HG03469 (cell line): Measurements from ENCODE around the gene NEURL1B.

Experiments
- ATAC-seq: cut with Tn5 transposase; IDR thresholded peaks from one replicate; pipeline ENCODE4 v1.9.1; 2021; ENCODE audit warnings: mild to moderate bottlenecking, moderate library complexity, moderate number of reproducible peaks; ENCODE audit not compliant: unreplicated experiment

NEURL1B gene

DNA sequence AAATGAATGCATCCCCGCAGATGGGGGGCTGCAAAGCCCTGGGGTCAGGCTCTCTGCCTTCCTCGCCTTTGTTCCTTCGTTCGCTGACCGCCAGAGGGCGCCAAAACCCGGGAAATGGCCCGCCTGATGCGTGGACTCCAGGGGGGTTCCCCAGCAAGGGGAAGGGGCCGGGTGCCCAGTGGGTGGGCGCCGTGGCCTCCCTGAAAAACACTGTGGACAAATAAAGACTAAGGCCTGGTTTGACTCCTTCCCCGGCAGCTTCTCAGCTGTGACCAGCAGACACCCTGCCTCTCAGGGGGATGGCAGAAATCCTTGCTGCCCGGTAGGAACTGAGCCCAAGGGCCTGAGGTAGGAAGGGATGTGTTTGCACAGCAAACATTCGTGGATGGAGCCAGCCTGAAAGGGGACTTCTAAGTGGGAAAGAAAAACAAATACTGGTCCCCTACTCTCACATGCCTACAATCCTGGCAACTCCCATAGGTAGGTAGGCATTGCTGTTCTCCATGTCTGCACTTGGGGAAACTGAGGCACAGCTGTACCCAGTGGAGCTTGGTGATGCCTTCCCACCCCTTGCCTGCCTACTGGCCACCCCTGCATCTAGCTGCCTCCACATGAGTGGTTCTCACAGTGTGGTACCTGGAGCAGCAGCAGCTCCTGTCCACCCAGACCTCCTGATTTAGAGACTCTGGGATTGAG is 72.2 kb downstream of the NEURL1B start:
- ATAC-seq, result no peak

DNA sequence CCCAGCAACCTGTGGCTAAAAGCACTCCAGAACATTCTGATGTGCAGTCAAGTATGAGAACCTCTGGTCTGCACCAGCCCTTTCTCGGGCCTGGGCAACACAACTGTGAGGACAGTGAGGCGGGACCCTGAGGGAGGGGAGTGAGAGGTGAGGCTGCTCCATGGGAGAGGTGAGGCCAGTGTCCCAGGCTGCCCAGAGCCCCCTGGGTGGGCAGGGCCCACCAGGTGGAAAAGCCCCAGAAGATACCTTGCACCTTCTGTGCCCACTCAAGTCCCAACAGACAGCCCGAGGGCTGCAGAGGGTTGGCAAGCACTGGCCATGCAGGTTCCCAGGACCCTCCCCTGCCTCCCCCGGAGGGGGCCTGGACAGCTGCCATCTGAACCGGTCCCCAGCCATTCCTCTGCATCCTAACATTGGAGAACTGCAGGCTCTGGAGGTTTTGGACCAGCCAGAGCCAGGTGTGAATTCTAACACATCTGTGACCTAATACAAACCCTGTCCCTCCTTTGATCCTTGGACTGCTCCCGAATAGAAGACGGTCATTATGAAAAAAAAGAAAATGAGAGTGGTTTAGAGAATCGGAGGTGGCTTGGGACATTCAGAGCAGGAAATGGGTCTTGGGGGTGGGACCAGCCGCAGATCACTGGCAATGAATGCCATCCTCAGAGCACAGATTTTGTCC is 72.9 kb downstream of the NEURL1B start:
- ATAC-seq, result no peak

DNA sequence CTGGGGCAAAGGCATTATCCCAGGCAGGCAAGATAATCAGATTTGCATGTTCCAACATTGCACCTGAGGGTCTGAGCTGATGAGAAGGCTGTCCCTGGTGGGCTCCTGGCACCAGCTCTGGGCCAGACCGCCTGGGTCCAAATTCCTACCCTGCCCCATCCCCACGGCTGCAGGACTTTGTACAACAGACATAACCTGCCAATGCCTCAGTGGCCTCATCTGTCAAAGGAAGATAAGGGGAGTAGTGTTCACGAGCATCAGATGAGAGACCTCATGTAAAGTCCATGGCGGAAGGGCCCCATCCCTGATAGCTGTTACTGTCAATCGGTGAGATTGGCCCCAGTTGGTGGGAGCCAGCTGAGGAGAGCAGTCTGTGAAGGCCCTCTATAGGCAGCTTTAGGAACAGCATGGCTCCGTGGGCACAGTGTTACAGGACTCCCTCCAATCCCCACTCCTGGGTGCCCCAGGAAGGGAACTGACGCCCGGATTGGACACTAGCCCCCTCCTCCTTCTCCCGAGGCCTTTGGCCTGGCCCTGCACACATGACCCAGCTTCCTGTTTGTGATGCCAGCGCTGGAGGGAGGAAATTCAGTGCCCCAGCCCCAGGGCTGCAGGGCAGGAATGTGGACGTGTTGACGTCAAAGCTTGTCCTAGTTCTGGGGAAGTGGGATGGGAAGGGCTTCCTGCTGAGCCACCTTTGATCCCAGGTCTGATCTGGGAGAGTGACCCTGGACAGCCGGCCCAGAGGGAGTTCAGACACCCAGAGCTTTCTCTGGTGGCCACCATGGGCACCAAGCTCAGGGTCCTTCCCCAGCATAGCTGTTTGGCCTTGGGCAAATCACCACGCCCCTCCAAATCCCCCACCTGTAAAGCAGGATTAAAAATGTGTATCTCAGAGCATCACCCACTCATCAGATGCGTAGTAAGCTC is 73.7 kb downstream of the NEURL1B start:
- peak; percentile 77 for ATAC-seq

DNA sequence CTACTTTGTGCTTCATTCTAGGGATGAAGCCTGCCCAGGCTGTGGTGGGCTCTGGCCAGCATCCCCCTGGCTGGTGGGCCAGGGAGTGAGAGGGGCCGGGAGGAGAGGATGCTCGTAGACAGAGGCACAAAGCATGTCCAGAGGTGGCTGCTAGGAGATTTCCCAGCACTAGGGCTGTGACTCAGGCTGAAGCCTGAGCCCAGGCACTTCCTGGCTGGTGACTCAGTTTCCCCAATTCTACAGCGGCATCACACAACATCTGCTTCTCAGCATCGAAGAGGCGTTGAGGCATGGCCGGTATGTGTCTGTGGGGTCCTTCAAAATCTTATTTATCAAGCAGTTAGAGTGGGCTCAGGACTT is 74.3 kb downstream of the NEURL1B start:
- no peak for ATAC-seq

DNA sequence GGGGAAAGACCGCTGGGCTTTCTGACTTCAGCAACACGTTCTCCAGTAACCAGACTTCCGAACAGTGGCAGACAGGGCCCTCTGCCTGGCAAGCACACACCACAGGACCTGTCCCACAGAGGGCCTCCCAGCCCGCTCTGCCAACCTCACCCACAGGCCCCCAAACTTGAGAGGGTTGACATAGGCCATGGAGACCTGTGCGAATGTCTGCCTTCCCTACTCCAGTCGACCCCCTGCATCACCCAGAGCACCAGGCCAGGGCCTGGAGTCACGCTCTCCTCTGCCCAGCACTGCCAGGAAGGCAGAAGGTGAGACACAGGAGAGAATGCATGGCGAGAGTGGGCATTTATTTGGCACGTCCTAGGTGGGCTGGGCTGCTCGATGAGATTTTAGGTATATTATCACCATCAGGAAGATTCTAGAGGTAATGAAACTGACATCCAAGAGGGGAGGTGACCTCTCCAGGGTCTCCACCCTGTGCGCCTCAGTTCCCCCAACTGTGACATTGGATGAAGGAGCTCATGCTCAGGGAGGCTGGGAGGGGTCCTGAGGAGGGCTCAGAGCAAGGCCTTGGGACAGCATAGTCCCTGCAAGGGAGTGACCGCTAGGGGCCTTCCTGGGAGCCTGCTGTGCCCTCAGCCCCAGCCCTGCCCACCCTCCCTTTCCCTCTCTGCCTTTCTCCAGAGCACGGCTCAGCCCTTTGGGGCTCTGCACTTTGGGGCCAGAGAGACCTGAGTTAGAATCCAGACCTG is 75.0 kb downstream of the NEURL1B start:
- ATAC-seq, result no peak

DNA sequence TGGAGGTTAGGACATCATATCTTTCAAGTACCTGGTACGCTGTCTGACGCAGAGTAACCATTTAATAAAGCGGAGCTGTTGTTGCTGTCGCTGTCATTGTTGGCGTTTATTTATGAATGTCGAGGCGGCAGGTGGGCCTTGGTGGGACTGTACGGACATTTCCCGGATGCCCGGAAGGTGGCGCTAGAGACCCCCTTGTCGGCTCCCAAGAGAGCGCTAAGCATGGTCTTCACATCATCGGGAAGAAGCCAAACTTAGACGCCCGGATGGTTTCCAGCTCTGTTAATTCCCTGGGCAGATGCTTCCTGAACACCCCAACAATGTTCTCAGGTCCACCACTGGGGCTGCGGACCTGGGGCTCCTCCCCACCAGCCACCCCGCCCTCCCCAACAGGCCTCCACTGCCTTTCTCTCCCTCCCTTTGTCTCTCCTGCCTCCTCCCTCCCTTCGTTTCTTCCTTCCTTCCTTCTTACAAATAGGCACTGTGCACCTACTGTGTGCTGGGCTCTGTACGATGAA is 75.8 kb downstream of the NEURL1B start:
- ATAC-seq, result no peak

DNA sequence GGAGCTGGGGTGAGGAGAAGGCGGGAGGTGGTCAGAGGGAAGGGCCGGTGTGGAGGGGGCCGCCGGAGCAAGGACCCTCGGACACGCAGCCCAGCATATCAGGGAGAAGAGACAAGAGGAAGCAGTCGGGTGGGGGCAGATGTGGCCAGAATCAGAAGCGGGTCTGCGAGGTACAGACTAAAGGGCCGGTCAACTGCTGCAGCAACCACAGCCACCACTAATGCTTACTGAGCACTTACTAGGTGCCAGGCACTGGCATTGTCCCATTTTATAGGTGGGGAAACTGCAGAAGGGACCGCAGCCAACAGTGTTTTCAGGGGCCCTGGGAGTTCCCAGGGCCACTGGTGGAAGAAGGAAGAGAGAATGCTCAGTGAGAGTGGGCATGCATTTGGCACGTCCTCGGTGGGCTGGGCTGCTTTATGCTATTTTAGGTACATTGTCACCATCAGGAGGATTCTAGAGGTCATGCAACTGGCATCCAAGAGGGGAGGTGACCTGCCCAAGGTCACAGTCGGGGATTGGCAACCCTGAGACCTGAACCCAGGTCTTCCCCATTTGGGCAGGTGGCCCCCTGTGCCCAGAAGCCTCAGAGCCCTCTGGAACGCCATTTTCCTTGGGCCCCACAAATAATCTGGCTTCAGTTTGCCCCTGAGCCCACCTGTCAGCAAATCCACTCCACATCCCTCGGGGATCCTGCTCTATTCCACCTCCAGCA is 76.6 kb downstream of the NEURL1B start:
- no peak for ATAC-seq

DNA sequence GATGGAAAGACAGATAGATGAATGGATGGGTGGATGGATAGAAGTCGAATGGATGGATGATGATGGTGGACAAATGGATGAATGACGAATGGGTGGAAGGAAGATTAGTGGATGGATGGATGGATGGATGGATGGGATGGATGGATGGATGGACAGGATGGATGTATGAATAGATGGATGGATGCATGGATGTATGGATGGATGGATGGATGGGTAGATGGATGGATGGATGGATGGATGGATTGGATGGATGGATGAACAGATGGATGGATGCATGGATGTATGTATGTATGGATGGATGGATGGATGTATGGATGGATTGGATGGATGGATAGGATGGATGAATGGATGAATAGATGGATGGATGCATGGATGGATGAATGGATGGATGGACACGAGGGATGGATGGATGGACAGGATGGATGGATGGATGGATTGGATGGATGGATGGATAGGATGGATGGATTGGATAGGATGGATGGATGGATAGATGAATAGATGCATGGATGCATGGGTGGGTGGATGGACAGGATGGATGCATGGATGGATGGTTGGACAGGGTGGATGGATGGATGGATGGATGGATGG is 77.6 kb downstream of the NEURL1B start:
- ATAC-seq, result no peak

DNA sequence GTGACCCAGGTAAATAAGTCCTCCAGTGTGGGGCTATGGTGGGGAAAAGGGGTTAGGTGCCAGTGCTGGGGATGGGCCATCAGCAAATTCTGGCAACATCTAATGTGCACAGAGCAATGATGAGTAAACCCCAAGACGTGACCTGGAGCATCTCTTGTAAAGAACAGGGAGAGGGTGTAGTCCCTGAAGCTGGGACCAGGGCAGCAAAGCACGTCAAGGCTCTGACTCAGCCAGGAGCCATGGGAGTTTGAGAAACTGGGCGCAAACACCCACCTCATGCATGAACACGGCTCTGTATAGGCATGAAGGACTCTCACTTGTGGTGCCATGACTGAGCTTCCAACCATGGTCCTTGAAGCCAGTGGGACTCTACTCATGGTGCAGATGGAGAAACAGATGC is 78.1 kb downstream of the NEURL1B start:
- ATAC-seq, result no peak

DNA sequence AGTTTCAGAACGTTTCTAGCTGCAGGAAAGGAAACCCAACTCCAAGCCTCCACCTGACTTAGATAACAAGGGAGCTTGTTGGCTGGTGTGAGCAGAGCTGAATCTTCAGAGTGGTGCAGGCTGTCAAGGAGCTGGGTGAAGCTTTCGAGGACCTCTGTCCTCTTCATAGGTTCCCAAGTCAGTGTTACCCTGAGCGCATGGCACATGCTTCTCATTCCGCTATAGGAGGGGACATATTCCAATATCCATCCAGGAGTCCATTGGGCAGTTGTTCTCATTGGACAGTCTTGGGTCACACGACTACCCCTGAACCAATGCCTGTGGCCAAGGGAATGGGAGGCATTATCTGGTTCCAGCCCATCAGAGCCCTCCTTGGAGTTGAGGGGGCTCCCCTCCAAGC is 79.6 kb downstream of the NEURL1B start:
- ATAC-seq, result no peak

DNA sequence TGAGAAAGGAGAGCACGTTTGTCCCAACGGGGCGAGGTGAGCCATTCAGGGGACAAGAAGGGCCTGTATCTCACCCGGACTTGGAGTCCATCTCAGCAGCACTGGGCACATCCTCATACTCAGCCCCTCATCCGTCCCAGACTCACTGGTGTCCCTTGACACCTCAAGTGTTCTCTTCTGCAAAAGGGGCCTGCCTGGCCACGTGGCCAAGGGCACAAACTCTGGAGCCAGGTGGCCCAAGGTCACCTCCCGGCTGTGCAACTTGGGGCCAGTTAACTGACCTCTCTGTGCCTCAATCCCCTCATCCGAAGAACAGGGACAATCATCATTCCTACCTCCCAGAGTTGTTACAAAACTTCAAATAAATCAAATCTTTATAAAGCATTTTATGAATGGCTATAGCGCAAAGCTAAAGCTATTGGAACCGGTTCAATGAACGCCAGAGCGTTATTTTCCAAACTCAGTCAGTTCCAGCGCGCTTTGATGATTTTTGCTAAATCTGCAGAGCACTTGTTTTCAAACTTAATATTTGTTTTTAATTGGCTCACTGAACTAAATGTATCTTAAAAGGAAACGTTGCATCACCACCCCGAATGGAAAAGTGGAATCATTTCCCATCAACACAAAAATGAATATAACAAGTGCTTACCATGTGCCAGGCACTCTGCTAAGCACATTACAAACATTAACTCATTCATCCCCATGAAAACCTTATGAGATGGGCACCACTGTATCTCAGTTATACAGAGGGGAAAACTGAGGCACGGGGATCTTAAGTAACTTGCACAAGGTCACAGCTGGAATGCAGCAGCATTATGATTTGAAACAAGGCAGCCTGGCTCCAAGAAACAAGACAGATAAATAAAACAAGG is 80.6 kb downstream of the NEURL1B start:
- ATAC-seq, result no peak

DNA sequence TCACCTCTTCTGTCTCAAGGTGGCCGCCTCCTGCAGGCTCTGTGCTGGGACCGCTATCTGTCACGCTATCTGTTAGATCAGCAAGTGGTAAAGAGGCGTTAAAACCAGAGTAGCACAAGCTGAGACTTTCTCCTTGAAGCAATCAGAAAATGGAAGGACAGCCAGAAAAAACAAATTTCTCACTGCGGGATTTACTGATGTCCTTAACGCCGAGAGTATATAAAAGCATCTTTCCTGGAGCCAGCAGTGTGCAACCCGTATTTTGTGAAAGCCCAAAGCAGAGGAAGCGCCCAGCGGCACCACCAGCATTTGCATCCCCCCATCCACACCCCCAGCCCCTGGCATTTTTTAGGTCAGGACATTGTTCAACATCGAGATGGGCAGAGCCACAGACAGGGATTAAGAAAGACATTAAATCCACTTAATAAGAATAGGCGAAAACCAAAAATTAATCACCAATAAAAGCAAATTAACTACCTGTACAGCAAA is 81.3 kb downstream of the NEURL1B start:
- ATAC-seq, result no peak

DNA sequence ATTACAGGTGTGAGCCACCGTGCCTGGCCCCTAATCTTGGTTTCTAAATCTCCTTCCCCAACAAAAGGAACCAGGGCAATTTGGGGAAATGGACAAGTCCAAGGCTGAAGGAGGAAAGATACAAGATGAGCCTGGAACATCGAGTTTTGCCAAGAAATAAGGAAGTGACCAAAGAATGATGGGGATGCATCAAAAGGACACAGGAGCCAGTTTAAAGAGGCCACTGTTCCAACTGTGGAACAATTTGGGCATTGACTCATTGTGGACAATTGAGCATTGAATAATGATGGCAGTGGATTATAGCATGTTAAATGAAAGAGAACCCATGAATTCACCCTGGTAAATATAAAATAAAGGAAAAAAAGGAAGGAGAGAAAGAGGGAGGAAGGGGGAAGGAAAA is 82.4 kb downstream of the NEURL1B start:
- no peak for ATAC-seq

DNA sequence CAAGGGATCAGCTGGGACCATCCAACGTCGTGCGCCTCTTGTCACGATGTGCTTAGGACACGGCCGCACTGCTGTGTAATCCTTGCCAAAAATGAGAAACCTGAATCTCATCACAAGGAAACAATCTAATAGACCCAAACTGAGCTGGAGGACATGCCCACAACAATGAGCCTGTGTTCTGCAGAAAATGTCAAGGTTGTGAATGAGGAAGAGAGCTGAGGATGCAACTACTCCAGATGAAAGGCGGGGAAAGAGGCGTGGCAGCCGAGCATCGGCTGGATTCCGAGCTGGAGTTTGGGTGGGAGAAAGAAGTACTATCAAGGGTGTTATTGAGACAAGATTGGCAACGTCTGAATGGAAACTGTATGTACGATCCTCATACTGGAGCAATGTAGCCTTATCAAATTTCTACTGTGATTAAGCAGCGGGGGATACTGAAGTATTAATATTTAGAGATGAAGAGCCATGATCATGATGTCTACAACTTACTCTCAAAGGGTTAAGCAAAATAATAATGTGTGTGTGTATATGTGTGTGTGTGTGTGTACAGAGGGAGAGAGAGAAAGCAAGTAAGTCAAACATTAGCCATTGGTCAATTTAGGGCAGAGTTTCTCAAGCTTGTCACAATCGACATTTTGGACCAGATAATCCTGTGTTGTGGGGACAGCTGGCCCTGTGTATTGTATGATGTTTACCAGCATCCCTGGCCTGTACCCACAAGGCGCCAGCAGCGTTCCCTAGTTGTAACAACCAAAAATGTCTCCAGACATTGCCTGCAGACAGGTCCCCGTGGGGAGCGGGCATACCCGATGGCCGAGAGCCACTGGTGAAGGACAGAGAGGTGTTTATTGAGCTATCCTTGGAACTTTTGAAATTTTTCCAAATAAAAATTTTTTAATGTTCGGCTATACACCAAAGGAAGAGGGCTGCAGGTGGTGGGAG is 83.5 kb downstream of the NEURL1B start:
- ATAC-seq, result no peak

DNA sequence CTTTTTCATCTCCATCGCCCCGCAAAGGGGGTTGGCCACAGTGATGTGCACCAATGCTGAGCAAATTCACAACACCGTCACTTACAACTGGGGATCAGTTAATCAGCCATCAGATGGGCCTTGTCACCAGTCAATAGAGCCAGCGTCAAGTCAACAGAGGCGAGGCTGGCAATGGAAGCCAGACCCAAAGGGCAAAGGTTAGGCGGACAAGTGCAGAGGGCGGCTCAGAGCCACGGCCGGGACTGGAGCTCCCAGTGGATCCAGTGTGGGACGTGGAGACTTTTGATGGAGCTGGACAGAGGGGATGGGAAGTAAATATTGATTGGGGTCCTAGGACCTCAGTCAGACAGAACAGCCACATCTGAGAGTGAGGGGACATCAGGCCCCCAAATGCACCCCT is 84.2 kb downstream of the NEURL1B start:
- ATAC-seq, result no peak

DNA sequence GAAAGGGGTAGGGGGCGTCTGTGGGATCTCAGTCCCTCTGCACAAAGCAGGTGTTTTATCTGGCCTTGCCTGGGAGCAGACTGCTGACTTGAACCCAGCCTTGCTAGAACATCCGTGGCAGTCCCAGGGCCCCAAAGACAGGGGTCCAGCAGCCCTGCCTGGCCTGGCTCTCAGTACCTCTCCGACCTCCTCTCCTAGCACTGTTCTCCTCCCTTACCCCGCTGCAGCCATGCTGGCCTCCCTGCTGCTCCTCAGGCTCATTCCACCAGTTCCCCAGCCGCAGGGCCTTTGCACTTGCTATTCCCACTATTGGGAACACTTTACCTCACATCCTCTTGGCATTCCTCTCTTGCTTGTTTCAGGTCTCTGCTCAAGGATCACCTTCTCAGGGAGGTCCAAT is 84.7 kb downstream of the NEURL1B start:
- ATAC-seq, result no peak

DNA sequence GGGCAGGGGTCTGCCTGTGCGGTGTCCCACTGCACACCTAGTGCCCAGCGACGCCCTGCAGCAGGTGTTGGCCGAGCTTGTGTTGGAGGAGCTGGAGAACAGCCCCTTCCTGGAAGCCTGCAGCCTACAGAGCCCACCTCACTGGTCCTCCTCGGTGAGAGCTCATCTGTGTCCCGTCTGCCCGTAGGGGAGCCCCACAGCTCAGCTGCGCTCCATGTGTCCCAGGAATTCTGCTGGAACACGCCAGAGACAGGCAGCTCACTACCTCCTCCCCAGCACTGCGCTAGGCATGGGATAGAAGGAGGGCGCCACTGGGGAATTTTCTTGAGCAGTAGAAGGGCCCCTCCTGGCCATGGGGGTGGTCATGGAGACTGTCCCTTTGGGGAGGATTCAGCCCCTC is 85.9 kb downstream of the NEURL1B start:
- no peak for ATAC-seq

DNA sequence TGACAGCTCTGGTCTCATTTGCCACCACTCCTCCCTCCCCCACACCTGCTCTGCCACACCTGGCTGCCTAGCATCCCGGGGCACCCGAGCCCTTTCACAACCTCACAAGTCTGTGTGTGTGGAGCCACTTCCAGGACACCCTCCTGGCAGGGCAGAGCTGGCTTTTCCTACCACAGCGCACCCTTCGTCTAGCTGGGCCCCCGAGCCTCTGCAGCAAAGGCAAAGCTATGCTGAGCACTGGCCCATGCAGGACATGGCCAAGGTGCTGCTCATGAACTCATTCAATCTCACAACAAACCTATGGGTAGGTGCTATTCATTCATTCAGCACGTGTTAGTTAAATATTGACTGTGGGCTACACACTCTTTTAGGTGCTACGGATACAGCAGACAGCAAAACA is 86.5 kb downstream of the NEURL1B start:
- no peak for ATAC-seq
